ENCODE results near the gene MBNL1.

The MBNL1 gene

DNA sequence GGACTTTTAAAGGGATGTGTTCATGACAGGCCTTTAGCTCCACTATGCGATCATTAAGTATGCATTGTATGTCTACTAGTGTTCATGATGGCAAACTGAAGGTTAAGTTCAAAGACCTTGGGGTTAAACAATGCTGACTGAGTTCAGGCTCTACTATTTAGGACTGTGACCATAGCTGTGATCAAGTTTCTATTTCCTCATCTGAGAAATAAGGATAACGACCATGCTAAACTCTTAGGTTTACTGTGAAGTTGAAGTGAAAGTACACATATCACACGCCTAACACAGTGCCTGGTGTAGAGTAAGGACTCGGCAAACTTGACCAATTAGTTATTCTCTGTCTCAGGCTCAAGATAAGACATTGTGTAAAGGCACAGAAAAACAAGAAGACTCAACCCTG, 243.2 kb downstream of the MBNL1 start:
- H3K27ac Mint-ChIP-seq = no peak overlapping the region
- no peak overlapping the region for H3K4me3 Mint-ChIP-seq
- no peaks in the 10 kb centered on the region for H3K9me3 Mint-ChIP-seq (ENCODE audit: low read depth)
- H3K4me1 Mint-ChIP-seq (ENCODE audit: low read depth) = no peaks in the 10 kb centered on the region
- no peaks in the 10 kb centered on the region for H3K36me3 Mint-ChIP-seq
- H3K27me3 Mint-ChIP-seq = no peaks in the 10 kb centered on the region

DNA sequence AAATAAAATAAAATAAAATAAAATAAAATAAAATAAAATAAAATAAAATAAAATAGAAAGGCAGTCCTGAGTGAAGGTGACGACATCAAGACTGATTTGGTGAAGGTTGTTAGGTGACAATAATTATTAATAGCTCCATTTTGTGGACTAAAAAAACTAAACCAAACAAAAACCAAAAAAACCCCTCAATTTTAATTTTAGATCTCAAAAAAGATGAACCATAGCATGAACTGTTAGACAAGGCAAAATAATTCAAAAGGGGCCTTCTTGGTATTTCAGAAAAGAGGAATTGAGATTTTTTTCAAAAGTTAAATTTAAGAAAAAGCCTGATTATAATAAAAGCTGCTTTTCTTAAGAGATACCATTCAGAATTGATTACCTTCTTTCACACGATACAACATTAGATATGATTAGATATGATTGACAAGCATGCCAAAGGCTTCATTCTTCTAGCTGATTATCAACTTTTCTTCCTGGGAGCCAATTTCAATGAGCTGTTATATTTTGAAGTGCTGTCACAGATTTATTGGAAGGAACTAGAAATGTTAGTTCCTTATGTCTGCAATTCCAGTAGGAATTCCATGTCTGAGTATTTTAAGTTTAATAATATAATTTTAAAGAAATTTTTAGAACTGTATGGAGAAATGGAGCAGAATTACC, 244.7 kb downstream of the MBNL1 start:
- no peak overlapping the region for H3K27ac Mint-ChIP-seq
- H3K27me3 Mint-ChIP-seq = no peaks in the 10 kb centered on the region
- no peaks in the 10 kb centered on the region for H3K36me3 Mint-ChIP-seq
- H3K4me1 Mint-ChIP-seq (ENCODE audit: low read depth) = no peaks in the 10 kb centered on the region
- no peak overlapping the region for H3K4me3 Mint-ChIP-seq
- H3K9me3 Mint-ChIP-seq (ENCODE audit: low read depth) = no peaks in the 10 kb centered on the region
